GM21526 (cell line): ENCODE data around the gene CNR2.
"Not testable (repeated sequence)": the region's sequence is repeated elsewhere in the genome, so short reads cannot be mapped to it uniquely, and the experiment has no call there.

Experiments used
- ATAC-seq: cut with Tn5 transposase; IDR thresholded peaks from one replicate; pipeline ENCODE4 v1.9.1; 2021; ENCODE audit warnings: moderate library complexity; ENCODE audit not compliant: unreplicated experiment, low FRiP score

Gene CNR2

GRCh38 chr1:23838401-23838866 lies 74.7 kb downstream of the CNR2 start:
- ATAC-seq = peak; percentile 63

DNA sequence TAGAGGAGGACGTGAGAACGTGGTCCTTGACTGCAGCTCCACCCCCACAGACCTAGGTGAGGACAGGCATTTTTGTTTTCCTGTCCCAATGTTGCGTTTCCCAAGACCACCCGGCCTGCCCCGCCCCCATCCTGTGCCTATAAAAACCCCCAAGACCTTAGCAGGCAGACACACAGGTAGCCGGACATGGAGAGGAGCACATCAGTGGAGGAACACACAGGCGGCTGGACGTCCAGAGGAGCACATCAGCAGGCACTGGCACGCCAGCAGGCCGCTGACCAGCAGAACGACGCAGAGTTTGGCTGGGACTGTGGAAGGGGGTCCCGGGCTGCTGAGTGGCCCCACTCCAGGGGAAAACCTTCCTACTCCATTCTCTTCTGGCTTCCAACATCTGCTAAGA lies 75.3 kb downstream of the CNR2 start:
- ATAC-seq = no peak

DNA sequence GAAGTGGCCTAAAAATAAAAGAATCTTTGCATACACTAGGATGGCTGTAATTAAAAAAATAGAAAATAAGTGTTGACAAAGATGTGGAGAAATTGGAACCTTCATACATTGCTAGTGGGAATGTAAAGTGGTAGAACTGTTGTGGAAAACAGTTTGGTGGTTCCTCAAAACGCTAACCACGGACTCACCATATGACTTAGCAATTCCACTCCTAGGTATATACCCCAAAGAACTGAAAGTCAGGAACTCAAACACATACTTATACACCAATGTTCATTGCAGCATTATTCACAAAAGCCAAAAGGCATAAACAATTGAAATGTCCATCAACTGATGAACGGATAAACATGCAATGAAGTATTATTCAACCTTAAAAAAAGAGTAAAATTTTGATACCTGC lies 77.1 kb downstream of the CNR2 start:
- no peak for ATAC-seq

DNA sequence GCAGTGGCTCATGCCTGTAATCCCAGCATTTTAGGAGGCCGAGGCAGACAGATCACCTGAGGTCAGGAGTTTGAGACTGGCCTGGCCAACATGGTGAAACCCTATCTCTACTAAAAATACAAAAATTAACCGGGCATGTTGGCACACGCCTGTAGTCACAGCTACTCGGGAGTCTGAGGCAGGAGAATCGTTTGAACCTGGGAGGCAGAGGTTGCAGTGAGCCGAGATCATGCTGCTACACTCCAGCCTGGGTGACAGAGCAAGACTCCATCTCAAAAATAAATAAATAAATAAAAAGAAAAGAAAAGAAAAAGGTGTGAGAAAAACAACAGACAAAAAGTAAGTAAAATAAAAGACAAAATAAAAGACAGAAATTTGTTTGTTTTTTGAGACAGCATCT lies 79.0 kb downstream of the CNR2 start:
- not testable (repeated sequence) for ATAC-seq

GRCh38 chr1:23827717-23828116 lies 85.4 kb downstream of the CNR2 start:
- no peak for ATAC-seq

DNA sequence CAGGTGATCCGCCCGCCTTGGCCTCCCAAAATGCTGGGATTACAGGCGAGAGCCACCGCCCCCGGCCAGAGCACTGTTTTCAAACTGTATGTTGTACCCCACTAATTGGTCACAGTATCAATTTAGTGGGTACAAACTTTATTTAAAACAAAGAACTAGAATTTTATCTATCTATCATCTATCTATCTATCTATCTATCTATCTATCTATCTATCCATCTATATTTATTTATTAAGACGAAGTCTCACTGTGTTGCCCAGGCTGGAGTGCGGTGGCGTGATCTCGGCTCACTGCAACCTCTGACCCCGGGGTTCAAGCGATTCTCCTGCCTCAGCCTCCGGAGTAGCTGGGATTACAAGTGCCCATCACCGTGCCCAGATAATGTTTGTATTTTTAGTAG lies 86.6 kb downstream of the CNR2 start:
- not testable (repeated sequence) for ATAC-seq

- no peak for ATAC-seq
These were observed 87.2 kb downstream of the CNR2 start for GRCh38 chr1:23825762-23826522.

DNA sequence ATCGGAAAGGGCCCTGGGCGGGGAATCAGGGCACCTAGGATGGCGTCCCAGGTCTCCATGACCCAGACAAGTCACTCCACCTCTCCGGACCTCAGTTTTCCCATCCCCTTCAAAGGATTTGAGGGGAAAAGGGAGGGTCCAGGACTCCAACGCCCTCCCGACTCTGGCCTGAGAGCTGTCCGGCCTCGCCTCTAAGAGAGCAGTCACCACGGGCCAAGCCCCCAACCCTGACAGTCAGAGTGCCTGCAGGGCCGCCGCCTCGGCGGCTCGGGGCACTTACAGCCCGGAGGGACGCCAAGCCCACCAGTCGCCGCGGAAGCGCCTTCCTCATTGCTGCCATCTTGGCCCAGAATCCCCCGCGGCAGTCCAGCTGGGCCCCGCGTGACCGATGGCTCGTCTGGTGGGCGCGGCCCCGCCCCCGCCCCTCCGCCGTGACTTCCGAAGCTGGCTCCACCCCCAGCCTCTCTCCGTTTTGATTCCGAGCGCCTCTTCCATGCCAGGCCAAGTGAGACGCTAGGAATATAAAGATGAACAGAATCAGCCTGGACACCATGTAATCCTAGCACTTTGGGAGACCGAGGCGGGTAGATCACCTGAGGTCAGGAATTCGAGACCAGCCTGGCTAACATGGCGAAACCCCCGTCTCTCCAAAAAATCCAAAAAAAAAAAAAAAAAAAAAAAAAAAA lies 87.9 kb downstream of the CNR2 start, which contains the start of gene HMGCL:
Gene HMGCL, minus strand, starts transcription at position 354 of the 686 bp plus-strand sequence. Its CDS starts 14 bp downstream, at position 340.
- peak; percentile 65 for ATAC-seq

DNA sequence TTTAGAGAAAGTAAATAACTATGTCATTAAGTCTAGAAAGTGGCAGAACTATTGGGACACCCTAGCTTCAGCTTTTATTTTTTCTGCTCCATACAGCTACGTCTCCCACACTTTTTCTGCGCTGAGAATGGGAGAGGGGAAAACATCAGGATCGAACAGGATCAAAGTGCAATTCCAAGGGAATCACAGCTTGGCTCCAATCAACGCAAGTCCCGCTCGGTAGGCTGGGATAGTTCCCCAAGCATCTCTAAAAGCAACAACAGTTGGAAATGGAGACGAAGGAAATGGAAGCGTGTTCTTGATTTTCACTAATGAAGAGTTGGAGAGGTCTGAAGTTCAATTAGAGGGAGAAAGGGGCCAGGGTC lies 88.5 kb downstream of the CNR2 start:
- no peak for ATAC-seq

DNA sequence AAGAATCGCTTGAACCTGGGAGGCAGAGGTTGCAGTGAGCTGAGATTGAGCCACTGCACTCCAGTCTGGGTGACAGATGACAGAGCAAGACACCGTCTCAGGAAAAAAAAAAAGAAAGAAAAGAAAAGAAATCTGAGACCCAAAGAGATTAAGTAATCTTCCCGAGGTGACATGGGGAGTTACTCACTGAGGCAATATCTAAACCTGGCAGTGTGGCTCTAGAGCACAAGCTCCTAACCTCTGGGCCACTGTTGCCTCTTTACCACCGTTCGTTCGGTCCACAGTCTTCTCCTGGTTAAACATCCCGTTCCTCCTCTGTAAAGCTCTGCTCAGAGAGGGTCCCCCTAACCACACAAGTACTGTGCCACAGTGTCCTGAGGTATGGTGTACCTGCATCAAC lies 89.4 kb downstream of the CNR2 start:
- ATAC-seq = no peak
